Sigmoid colon (tissue), 4 donors: Measurements from ENCODE around the gene RSPH6A.

Source experiments
- POLR2AphosphoS5 ChIP-seq, 4 donors: sonication (generic); formaldehyde crosslinking; IDR thresholded peaks; one replicate each; pipeline ENCODE4 v1.6.1; 2017; ENCODE audit warnings: antibody characterized with exemption in 4 of 4
- TF ChIP-seq, protein P1 (sequence below), 4 experiments: fragments of 450-650 bp in 3 of 4; fragments of 200-600 bp in 1 of 4; IDR thresholded peaks; one replicate each; pipeline ENCODE4 v1.5.1; 2016 to 2019; ENCODE audit warnings: antibody characterized with exemption in 4 of 4, mild to moderate bottlenecking in 3 of 4, moderate library complexity in 2 of 4

- TF ChIP-seq, protein P1, sequence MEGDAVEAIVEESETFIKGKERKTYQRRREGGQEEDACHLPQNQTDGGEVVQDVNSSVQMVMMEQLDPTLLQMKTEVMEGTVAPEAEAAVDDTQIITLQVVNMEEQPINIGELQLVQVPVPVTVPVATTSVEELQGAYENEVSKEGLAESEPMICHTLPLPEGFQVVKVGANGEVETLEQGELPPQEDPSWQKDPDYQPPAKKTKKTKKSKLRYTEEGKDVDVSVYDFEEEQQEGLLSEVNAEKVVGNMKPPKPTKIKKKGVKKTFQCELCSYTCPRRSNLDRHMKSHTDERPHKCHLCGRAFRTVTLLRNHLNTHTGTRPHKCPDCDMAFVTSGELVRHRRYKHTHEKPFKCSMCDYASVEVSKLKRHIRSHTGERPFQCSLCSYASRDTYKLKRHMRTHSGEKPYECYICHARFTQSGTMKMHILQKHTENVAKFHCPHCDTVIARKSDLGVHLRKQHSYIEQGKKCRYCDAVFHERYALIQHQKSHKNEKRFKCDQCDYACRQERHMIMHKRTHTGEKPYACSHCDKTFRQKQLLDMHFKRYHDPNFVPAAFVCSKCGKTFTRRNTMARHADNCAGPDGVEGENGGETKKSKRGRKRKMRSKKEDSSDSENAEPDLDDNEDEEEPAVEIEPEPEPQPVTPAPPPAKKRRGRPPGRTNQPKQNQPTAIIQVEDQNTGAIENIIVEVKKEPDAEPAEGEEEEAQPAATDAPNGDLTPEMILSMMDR (IDR thresholded peaks at IDR 0.05): no peak
- TF ChIP-seq POLR2AphosphoS5 (IDR thresholded peaks at IDR 0.05): peak in 3 of 4 donors; percentile 69 to 84 (median 81)
These were observed 32.9 kb downstream of the RSPH6A start, which contains the start of gene DMPK for GRCh38 chr19:45782162-45782691.
